Liver (tissue), 9 donors: ENCODE data around the gene FCGR1A. TPM values are rescaled to one million over a fixed set of nuclear protein-coding genes. Genes with fewer than 3 reads are reported as not detected.
"Not testable (repeated sequence)": the region's sequence is repeated elsewhere in the genome, so short reads cannot be mapped to it uniquely, and the experiment has no call there.

Experiments
- DNase-seq: peaks from one replicate; pipeline ENCODE4 v3.0.0-alpha.2; 2017; ENCODE audit warnings: low spot score
- H3K27ac ChIP-seq, 2 donors: one replicate each; pipeline ENCODE4 v1.7.0; 2013; ENCODE audit warnings: inconsistent platforms in 2 of 2, low read length in 2 of 2, control low read depth in 1 of 2, low read depth in 1 of 2, mild to moderate bottlenecking in 1 of 2
- H3K27me3 ChIP-seq, 4 donors: one replicate each; pipeline versions ENCODE4 v1.6.1 to v1.7.0; 2013; ENCODE audit warnings: low read length in 3 of 4, inconsistent platforms in 1 of 4, mild to moderate bottlenecking in 1 of 4, moderate library complexity in 1 of 4; ENCODE audit not compliant: control insufficient read depth in 4 of 4, insufficient read depth in 4 of 4
- H3K36me3 ChIP-seq, 4 donors: one replicate each; pipeline versions ENCODE4 v1.6.1 to v1.7.0; 2013; ENCODE audit warnings: low read length in 3 of 4, mild to moderate bottlenecking in 3 of 4, low read depth in 1 of 4, moderate library complexity in 1 of 4; ENCODE audit not compliant: control insufficient read depth in 4 of 4, insufficient read depth in 3 of 4
- H3K4me1 ChIP-seq, 4 donors: one replicate each; pipeline versions ENCODE4 v1.6.1 to v1.7.0; 2013; ENCODE audit warnings: low read length in 3 of 4, mild to moderate bottlenecking in 3 of 4, moderate library complexity in 1 of 4; ENCODE audit not compliant: control insufficient read depth in 4 of 4, insufficient read depth in 4 of 4
- H3K4me3 ChIP-seq, 3 donors: one replicate each; pipeline versions ENCODE4 v1.6.1 to v1.7.0; 2013; ENCODE audit warnings: low read length in 3 of 3, control low read depth in 1 of 3, low read depth in 1 of 3, mild to moderate bottlenecking in 1 of 3
- H3K9ac ChIP-seq, 2 donors: one replicate each; pipeline ENCODE4 v1.7.0; 2013; ENCODE audit warnings: low read length in 2 of 2, mild to moderate bottlenecking in 2 of 2, moderate library complexity in 2 of 2, control low read depth in 1 of 2, low read depth in 1 of 2
- H3K9me3 ChIP-seq, 4 donors: one replicate each; pipeline versions ENCODE4 v1.6.1 to v1.7.0; 2013; ENCODE audit warnings: low read length in 3 of 4; ENCODE audit not compliant: control insufficient read depth in 4 of 4
- WGBS: extraction: QIAGEN DNeasy Blood & Tissue Kit; methylation state at CpG from one replicate; pipeline ENCODE4 v1.1.7; 2013; 5-methylcytosine and 5-hydroxymethylcytosine counted together
- polyA plus RNA-seq, 2 donors: library from polyadenylated mRNA; stranded (reverse) in 1 of 2; unstranded in 1 of 2; fragments of 200-250 nt in 1 of 2; fragments of >200 nt in 1 of 2; fragmentation: Nextera tagmentation in 1 of 2; extraction: Ambion mirVana in 1 of 2; gene quantifications; one replicate each; pipeline versions ENCODE4 v1.2.1 to v1.2.3, GENCODE V29; 2013 to 2015
- total RNA-seq, 2 donors: library from RNA; depleted of rRNA; stranded (reverse); fragments of >200 nt; gene quantifications; one replicate each; pipeline ENCODE4 v1.2.3, GENCODE V29; 2014
- donor health status: healthy.
- donor health status: healthy.
- donor health status: healthy.
- donor health status: healthy.
- donor health status: healthy.

The FCGR1A gene
- total and polyA plus RNA-seq, 4 donors = 1.6 to 4.5 (median 3.0) TPM

DNA sequence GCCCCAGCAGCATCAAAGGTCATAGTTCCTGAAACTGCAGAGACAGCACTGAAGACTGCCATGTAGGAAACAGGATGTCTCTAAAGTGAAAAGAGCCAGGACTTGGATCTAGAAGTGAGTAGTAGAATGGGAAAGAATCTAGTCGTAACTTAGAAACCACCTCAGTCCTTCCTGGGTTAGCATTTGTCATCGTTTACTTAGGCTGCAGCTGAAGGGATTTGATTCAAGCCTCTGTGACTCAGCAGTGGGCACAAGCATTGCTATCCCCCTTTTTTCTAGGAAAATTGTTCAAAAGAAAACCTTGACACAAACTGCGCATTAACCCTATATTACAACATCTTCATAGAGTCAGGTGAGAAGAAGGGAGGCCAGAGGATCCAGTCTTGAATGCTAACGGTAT is 11.8 kb upstream of the FCGR1A start:
- H3K4me1 ChIP-seq, H3K9ac ChIP-seq, H3K27ac ChIP-seq, H3K36me3 ChIP-seq, H3K27me3 ChIP-seq, H3K4me3 ChIP-seq, H3K9me3 ChIP-seq, DNase-seq: not testable (repeated sequence)
- WGBS = 70% methylated on average over 3 of the region's 4 CpGs

DNA sequence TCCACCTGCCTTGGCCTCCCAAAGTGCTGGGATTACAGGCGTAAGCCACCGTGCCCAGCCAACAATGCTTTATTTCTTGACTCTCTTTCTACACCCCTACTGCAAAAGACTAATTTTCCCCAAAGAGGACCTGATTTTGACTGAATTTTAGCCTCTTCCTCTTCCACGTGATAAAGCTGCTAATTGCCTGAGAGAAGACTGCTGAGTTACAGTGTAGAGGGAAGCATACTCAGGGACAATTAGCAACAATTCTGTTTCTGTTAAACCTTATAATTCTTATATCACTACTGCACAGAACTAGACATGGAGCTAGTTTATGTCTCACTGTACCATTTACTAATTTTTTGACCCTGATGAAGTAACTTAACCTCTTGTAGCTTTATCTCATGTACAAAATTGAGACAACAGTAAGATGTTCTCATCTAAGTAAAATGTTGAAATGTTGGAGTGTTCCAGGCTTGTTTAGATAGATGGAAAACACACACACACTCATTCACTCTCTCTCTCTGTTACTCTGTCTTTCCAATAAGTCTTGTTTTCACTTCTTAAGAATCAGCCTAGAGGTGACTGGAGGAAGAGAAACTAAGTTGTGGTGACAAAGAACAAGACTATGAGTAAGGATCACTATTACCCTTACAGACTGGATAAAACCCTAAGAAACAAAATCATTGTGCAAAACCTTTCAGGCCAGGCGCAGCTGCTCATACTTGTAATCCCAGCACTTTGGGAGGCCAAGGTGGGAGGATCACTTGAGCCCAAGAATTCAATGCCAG is 10.7 kb upstream of the FCGR1A start:
- not testable (repeated sequence) for DNase-seq, H3K27me3 ChIP-seq, H3K9ac ChIP-seq, H3K9me3 ChIP-seq, H3K4me1 ChIP-seq, H3K4me3 ChIP-seq, H3K36me3 ChIP-seq, H3K27ac ChIP-seq
- WGBS = 90% methylated on average over 1 of the region's 4 CpGs

GRCh38 chr1:149775510-149776147 is 6.9 kb upstream of the FCGR1A start:
- DNase-seq, H3K36me3 ChIP-seq, H3K4me3 ChIP-seq, H3K4me1 ChIP-seq, H3K9me3 ChIP-seq, H3K27ac ChIP-seq, H3K9ac ChIP-seq, H3K27me3 ChIP-seq: not testable (repeated sequence)
- WGBS = 21% methylated on average over 1 of the region's 3 CpGs

DNA sequence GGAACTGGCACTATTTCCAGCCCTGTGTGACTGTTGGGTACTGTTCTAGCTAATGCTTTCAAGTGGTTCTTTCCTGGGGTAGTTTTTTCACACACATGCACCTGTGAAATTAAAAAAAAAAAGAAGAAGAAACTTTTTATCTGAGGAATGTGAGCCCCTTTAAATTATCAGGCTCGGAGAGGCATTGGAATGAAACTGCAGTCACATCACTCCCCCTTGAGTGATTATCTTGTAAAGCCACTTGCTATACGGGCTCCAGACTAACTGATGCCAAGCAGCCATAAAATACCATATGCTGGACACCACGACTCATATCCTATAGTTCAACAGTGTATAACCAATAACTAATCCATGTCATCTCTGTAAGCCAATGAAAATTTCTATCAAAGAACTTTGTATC is 5.4 kb upstream of the FCGR1A start:
- not testable (repeated sequence) for H3K36me3 ChIP-seq, H3K9me3 ChIP-seq, H3K4me1 ChIP-seq, H3K27ac ChIP-seq, H3K9ac ChIP-seq, H3K4me3 ChIP-seq, DNase-seq, H3K27me3 ChIP-seq
- 21% methylated on average over 2 of the region's 3 CpGs for WGBS

DNA sequence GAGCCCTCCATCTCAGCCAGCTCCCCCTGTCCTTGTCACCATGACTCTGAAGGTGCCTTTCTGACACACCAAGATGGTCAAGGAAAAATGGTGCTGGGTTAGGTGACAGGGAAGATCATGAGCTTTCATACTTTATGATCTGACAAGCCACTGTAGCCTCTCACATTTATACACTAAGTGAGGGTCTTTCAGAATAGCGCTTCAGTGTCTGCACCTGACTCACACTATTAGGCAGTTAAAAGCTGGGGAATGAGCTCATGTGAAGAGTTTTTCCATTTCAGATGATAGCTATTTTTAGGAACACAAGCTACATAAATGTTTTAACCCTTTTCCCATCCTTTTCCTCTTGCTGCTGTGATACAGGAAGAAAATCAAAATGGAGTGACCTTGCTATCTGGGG is 4.2 kb upstream of the FCGR1A start:
- H3K27ac ChIP-seq = not testable (repeated sequence)
- WGBS = 95% methylated on average over 1 of the region's 1 CpG

DNA sequence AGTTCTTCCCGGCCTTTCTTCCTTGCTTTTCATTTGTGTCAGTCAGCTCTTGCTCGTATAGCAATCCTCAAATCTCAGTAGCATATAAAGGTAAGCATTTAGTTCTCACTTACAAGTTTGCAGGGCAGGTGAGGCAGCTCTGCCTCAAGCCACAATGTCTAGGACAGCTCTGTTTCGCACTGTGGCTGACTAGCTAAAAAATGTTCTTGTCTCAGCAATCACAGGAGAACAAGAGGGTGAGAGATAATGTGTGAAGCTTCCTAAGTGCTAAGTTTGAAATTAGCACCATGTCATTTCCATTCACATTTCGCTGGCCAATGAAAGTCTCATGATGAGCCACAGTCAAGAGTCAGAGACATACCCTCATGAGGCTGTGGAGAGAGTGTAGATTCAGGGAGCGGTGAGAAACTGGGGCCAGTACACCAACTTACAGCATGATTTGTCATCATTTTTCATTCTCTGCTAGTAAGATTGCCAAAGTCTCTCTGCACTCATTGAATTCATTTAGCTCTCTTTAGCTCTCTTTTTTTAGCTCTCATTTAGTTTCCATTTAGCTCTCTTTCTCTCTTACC is 995 bp upstream of the FCGR1A start:
- H3K4me1 ChIP-seq, DNase-seq, H3K36me3 ChIP-seq, H3K27ac ChIP-seq, H3K9me3 ChIP-seq, H3K9ac ChIP-seq, H3K4me3 ChIP-seq, H3K27me3 ChIP-seq: not testable (repeated sequence)
- 92% methylated on average over 5 of the region's 5 CpGs for WGBS

More for the DNA sequence above, 4.2 kb upstream of the FCGR1A start:
- not testable (repeated sequence) for H3K4me1 ChIP-seq, H3K27me3 ChIP-seq, H3K9me3 ChIP-seq, H3K36me3 ChIP-seq, DNase-seq, H3K4me3 ChIP-seq, H3K9ac ChIP-seq

GRCh38 chr1:149783289-149783688 is 795 bp downstream of the FCGR1A start:
- H3K36me3 ChIP-seq, H3K4me3 ChIP-seq, H3K4me1 ChIP-seq, H3K27me3 ChIP-seq, DNase-seq, H3K9me3 ChIP-seq, H3K9ac ChIP-seq, H3K27ac ChIP-seq: not testable (repeated sequence)
- no CpG with 5 or more reads among the region's 2 CpGs for WGBS

GRCh38 chr1:149783868-149784267 is 1.4 kb downstream of the FCGR1A start:
- not testable (repeated sequence) for H3K9me3 ChIP-seq, H3K27me3 ChIP-seq, H3K4me1 ChIP-seq, H3K4me3 ChIP-seq, DNase-seq, H3K9ac ChIP-seq, H3K27ac ChIP-seq, H3K36me3 ChIP-seq
- WGBS = 71% methylated on average over 3 of the region's 4 CpGs
